VCaP (cell line): Measurements from ENCODE around the gene PPARG.
"Not testable (repeated sequence)": the region's sequence is repeated elsewhere in the genome, so short reads cannot be mapped to it uniquely, and the experiment has no call there.

Experiments used
- H3K27ac ChIP-seq: fragments of 450-650 bp; 2 replicates; pipeline ENCODE4 v1.5.1; 2017
- TF ChIP-seq, protein P1 (sequence below): fragments of 450-650 bp; conservative IDR thresholded peaks from 2 replicates; pipeline ENCODE4 v1.5.1; 2017; ENCODE audit warnings: mild to moderate bottlenecking, moderate library complexity

PPARG gene

DNA sequence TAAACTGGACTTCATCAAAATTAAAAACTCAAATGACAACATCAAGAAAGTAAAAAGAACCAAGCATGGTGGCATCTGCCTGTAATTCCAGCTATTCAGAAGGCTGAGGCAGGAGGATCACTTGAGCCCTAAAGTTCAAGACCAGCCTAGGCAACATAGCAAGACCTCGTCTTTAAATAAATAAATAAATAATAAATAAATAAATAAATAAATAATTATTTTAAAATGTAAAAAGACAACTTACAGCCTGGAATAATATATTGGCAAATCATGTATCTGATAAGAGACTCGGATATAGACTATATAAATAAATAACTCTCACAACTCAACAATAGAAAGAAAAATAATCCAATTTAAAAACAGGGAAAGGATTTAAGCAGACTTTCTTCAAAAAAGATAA lies 4.3 kb upstream of the PPARG start:
- TF ChIP-seq, protein P1, sequence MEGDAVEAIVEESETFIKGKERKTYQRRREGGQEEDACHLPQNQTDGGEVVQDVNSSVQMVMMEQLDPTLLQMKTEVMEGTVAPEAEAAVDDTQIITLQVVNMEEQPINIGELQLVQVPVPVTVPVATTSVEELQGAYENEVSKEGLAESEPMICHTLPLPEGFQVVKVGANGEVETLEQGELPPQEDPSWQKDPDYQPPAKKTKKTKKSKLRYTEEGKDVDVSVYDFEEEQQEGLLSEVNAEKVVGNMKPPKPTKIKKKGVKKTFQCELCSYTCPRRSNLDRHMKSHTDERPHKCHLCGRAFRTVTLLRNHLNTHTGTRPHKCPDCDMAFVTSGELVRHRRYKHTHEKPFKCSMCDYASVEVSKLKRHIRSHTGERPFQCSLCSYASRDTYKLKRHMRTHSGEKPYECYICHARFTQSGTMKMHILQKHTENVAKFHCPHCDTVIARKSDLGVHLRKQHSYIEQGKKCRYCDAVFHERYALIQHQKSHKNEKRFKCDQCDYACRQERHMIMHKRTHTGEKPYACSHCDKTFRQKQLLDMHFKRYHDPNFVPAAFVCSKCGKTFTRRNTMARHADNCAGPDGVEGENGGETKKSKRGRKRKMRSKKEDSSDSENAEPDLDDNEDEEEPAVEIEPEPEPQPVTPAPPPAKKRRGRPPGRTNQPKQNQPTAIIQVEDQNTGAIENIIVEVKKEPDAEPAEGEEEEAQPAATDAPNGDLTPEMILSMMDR = no peak
- H3K27ac ChIP-seq = no peak overlapping the region

DNA sequence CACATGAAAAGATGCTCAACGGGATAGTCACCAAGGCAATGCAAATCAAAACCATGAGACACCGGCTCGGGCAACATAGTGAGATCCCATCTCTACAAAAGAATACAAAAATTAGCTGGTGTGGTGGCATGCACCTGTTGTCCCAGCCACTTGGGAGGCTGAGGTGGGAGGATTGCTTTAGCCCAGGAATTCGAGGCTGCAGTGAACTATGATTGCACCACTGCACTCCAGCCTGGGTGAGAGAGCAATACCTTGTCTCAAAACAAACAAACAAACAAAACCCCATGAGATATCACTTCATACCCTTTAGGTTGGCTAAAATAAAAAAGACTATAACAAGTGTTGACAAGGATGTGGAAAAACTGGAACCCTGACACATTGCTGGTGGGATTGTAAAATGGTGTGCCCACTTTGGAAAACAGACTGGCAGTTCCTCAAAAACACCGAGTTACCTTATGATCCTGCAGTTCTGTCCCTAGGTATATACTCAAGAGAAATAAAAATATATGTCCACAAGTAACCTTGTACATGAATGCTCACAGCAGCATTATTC lies 3.8 kb upstream of the PPARG start:
- TF ChIP-seq, protein P1 = no peak
- H3K27ac ChIP-seq = no peak overlapping the region

DNA sequence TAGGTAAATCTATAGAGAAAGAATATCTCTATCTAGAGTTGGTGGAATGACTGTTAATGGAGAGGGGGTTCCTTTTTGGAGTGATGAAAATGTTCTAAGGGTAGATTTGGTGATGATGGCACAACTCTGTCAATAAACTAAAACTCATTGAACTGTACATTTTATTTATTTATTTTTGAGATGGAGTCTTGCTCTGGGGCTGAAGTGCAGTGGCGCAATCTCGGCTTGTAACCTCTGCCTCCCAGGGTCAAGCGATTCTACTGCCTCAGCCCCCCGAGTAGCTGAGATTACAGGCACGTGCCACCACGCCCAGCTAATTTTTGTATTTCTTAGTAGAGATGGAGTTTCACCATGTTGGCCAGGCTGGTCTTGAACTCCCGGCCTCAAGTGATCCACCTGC lies 3.1 kb upstream of the PPARG start:
- not testable (repeated sequence) for H3K27ac ChIP-seq

DNA sequence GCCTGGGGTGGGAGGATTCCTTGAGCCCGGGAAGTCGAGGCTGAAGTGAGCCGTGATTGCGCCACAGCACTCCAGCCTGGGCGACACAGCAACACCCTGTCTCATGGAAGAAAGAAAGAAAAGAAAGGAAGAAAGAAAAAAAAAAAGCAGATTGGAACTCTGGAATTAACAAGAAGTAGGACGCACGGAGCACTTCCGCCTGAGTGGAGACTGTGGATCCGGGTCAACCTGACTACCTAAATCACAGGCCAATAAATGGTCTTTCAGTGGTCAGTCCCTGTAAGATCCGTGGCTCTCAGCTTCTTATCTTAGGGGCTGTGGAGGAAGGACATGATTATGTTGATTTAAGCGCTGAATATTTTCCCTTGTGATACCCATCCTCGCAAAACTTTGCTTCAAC lies 2.4 kb upstream of the PPARG start:
- no peak overlapping the region for H3K27ac ChIP-seq
- TF ChIP-seq, protein P1 = no peak

DNA sequence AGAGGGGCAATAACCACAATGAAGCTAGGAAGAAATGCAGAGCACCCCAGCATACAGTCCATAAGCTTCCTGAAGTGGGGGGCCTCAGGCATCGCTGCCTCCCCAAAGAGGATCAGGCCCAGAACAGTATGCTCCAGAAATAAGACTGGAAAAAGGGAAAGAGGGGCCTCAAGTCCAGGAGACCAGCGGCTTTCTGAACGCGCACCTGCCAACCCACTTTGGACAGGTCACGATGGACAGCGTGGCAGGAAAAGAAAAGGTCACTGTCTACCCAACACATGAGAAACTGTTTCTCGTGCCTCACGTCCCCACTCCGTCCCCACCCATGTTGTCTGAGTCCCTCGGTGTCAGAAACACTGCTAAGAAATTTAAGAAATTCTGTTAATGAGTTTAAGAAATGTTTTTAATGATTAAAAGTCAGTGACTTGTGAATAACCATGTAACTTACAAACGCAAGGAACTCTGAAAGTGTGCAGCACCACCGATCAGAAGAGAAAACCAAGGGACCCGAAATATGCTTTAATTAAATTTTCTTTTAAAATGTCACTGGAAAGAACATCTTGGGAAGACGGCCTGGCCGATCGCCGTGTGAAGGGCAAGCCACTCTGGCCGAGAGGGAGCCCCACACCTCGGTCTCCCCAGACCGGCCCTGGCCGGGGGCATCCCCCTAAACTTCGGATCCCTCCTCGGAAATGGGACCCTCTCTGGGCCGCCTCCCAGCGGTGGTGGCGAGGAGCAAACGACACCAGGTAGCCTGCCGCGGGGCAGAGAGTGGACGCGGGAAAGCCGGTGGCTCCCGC lies 1.7 kb upstream of the PPARG start:
- TF ChIP-seq, protein P1 = 0 out of 2 replicates have a peak, but pooled peaks have one; percentile 14
- H3K27ac ChIP-seq = no peak overlapping the region

DNA sequence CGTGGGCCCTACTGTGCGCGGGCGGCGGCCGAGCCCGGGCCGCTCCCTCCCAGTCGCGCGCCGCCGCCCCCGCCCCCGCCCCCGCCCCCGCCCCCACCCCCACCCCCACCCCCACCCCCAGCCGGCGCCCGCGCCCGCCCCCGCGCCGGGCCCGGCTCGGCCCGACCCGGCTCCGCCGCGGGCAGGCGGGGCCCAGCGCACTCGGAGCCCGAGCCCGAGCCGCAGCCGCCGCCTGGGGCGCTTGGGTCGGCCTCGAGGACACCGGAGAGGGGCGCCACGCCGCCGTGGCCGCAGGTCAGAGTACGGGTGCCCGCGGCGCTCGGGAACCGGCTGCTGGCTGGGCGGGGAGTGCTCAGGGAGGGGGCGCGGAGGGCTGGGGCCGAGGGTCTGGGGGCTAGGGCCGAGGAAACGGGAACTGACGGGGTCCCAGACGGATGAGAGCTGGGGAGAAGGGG lies 1.1 kb upstream of the PPARG start:
- TF ChIP-seq, protein P1 = peak; percentile 28
- peak overlapping the region; percentile 28; the same call in 1 of the 2 replicates for H3K27ac ChIP-seq

DNA sequence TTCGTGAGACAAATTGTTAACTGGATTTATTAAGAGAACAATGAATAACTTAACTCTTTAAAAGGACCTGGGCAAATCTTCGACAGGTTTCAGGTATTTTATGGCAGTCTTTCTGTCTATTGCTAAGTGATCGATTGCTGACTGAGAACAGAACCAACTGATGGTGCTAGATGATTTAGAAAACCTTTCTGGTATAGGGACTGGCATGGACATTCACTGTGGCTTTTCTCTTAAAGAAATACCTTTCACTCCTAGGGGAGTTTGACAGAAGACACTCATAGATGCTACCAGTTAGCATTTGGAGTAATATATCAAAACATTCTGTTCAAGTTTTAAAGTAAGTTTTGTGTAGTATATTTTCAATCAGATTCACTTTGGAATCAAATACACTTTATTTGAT lies 654 bp downstream of the PPARG start:
- TF ChIP-seq, protein P1 = no peak
- no peak overlapping the region for H3K27ac ChIP-seq

DNA sequence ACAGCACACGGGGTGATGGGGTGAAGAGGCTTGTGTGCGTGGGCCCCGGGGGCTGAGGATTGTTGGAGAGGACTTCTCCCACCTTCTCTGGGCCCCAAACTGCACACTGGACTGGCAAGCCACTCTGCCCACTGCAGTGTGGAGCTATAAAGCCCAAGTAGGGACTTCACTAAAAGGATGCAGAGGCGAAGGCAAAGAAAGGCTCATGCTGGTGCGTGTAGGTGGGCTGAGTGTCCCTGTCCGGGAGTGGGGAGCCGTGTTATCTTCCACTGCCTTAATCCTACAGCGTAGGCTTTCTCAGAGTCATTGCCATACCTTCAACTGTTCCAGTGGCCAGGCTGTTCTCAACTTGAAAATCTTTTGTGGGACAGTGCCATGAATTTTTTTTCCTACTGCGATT lies 3.9 kb downstream of the PPARG start:
- H3K27ac ChIP-seq = no peak overlapping the region
- TF ChIP-seq, protein P1 = no peak
